ENCODE measurements around the gene ERAL1. TPM values are rescaled to one million over a fixed set of nuclear protein-coding genes. Genes with fewer than 3 reads are reported as not detected.
"Not testable (repeated sequence)": the region's sequence is repeated elsewhere in the genome, so short reads cannot be mapped to it uniquely, and the experiment has no call there.

ERAL1 gene
- polyA plus RNA-seq (2013, experiment 1 of 2; ENCODE audit: insufficient read length) = 44.1 TPM
- polyA plus RNA-seq (2013, experiment 2 of 2; ENCODE audit: insufficient read length) = 45.2 TPM

DNA sequence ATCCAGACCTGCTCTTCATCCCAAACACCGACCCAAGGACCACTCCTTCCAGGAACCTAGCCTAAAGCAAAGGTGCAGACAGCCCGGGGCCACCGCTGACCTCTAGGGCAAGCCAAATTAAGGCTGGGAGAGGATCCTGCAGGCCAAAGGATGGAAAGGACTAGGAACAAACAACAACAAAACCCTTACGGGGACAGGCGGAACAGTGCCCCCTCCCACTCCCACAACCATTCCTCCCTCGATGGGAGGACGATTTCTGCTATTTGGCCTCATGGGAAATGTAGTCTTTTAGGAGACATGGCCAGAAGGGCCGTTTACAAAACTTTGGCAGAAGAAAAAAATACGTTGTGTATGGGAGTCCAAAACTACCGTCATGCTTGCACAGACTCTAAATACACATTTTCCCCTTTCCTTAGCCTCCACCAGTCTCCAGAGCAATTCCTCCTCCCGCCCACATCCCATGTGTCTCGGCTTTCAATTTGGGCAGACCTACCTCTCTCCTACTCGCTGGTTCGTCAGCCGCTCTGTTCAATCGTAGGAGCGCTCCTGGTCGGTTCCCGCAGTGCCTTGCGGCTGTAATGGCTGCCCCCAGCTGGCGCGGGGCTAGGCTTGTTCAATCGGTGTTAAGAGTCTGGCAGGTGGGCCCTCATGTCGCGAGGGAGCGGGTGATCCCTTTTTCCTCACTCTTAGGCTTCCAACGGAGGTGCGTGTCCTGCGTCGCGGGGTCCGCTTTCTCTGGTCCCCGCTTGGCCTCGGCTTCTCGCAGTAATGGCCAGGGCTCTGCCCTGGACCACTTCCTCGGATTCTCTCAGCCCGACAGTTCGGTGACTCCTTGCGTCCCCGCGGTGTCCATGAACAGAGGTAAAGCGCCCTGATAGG is at the start of gene ERAL1:
ERAL1 (plus strand) TSS at position 560 of the 879 bp plus-strand sequence; CDS start at position 579, 19 bp downstream.
- DNase-seq = peak; percentile 87

- peak; percentile 80 for DNase-seq
Measured at GRCh38 chr17:28807925-28808634, 46.7 kb upstream of the ERAL1 start.

- no peak for DNase-seq
Measured at GRCh38 chr17:28810437-28810836, 44.4 kb upstream of the ERAL1 start.

GRCh38 chr17:28811651-28812090 is 43.1 kb upstream of the ERAL1 start:
- DNase-seq = peak; percentile 11

DNA sequence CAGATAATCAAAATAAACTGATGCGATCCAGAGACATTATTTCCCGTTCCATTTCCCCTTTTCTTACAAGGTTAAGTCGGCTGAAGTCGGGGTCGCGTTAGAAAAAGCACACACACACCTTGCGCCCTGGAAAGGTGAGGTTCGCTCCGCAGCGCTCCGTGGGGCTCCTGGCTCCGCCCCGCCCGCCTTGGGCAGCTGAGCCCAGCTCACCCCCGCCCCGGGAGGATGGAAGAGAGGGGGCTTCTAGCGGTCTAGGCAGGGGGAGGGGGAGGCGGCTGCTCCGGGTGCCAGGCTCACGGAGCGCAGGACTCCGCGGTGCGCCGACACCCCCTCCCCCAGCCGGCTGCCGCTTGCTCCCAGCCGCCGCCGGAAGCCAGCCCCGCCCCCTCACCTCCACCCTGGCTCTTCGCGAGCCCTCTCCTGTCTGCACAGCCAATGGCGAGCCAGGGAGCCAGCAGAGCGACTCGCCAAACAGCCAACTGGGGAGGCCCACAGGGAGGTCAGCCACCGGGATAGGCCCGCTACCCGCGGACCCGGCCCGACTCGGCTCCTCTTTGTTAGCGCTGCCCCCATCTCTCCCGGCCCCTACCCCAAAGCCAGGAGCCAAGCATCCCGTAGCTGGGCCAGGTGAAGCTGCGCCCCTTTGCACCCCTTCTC is 42.6 kb upstream of the ERAL1 start:
- DNase-seq = peak; percentile 97

DNA sequence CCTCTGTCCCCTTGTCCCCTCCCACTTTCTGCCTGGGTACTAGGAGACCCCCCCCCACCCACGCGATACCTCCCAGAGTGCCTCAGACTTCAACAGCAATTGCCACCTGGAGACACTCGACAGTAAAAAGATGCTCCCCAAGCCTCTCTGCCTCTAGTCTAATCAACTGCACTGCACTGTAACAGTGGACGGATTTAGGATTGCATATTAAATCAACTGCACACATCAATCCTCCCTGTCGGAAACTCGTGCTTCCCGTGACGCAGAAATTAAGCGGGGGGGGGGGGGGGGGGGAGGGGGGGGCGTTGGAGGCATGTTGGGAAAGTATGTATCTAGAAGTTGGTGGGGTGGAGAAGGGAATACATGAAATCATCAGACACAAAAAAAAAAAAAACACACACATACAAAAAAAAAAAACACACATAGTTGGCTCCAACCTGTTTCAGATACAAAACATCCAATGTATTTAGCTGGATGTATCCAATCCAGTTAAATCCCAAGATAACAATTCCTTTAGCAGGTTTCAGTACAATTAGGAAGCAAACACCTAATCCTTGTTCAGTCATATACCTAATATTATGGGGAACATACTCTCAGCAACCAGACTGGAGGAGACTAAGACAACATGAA is 42.0 kb upstream of the ERAL1 start:
- DNase-seq = peak; percentile 49

DNA sequence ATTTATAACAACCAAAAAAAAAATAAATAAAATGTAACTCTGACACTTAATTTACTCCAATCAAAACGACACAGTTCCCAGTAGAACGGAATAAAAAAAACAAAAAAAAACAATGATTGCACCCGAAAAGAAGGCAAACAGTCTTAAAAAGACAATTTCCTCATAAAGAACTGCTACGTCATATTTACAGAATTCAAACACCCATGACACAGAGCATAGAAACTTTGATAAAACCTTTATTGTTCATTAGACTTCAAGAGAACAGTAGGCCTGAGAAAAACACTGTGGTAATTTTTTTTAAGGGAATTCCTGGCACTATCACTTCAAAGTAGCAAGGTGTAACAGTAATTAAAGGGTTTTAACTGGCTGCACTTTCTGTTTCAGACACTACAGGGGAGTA is 38.3 kb upstream of the ERAL1 start:
- no peak for DNase-seq

GRCh38 chr17:28818819-28819221 is 36.0 kb upstream of the ERAL1 start:
- no peak for DNase-seq

- no peak for DNase-seq
Measured at GRCh38 chr17:28819582-28819981, 35.2 kb upstream of the ERAL1 start.

DNA sequence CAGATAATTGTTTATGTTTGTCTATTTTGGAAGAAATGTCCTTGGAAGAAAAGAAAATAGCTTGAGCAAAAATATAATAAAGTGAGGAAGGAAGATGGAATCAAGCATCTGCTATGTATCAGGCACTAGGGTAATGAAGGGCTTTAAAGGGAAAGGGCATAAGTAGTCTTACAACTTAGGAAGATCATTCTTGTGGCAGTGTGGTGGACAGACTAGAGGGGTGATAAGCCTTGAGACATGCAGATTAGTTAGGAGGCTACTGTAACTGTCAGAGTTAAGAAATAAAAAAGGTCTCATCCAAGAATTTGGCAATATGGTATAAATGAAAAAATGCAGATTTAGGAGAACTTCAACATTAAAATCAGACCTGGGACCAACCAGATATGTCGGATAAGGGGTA is 27.1 kb upstream of the ERAL1 start:
- DNase-seq = no peak

DNA sequence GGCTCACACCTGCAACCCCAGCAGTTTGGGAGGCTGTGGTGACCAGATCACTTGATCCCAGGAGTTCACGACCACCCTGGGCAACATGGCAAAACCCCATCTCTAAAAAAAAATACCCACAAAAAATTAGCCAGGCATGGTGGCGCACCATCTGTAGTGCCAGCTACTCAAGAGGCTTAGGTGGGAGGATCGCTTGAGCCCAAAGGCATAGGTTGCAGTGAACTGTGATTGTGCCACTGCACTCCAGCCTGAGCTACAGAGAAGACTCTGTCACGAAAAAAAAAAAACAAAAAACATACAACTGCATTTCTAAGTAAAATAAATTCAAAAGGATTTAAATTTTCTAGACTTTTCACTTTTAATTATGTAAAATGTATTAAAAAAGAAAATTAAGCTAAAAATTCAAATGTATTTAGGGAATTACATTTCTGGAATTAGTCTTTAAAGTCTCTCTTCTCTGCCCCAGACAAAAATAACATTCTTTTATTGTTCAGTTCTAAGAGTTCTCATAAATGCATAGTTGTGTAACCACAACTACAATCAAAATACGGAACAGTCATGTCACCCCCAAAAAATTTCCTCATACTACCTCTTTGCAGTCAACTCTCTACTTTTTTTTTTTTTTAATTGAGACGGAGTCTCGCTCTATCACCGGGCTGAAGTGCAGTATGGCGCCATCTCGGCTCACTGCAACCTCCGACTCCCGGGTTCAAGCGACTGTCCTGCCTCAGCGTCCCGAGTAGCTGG is 26.3 kb upstream of the ERAL1 start:
- peak; percentile 66 for DNase-seq

DNA sequence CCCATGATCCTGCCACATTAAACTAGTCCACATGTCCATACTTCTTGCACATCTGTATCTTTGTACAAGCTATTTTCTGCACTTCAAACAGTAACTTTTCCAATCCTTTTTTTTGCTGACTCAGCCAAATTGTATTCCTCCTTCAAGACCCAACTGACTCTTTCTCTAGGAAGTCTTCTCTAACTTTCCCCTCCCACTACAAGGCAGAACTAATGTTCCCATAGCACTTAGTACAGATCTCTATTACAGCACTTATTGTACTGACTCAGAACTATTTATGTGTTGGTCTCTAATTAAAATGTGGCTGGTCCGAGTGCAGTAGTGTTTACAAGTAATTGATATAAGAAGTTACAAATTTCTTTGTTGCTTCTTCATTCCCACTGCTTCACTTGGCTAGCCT is 20.4 kb upstream of the ERAL1 start:
- no peak for DNase-seq

DNA sequence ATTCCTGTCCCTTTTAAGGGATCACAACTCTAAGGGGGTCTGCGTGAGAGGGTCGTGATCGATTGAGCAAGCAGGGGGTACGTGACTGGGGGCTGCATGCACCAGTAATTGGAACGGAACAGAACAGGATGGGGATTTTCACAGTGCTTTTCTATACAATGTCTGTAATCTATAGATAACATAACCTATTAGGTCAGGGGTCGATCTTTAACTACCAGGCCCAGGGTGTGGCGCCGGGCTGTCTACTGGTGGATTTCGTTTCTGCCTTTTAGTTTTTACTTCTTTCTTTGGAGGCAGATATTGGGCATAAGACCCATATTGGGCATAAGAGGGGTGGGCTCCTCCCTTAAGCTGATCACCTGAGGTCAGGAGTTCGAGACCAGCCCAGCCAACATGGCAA is 18.3 kb upstream of the ERAL1 start:
- DNase-seq = not testable (repeated sequence)

DNA sequence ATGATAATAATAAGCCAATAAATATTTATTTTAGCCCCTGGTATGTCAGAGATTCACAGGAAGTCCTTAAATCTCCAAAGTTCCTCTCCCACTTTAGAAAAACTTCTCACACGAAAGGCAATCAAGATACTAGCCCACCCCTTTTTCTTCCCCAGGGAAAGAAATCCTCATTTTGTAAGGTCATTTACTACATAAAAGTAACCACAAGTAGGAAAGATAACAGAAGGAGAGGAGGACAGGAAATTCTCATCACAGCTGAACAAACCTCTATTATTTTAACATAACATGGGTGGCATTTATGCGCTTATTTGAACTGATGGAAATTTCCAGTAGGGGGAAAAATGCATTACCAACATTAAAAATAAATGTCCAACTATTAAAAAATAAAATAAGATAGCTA is 15.6 kb upstream of the ERAL1 start:
- no peak for DNase-seq

DNA sequence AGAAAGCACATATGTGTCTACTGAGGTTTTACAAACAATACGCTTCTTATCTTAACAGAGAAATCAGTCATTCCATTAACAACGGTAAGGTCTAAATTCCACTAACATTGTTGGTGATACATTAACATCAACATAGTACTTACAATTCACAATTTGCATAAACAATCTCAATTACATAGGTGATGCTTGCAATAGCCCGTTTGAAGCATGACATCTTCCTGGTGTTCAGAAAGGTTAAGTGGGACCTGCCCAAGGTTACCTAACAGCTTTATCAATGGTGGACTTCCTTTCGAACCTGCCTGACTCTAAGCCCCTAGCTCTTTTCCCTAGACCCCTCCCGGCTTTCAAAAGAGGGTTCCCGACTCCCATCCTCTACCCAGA is 12.9 kb upstream of the ERAL1 start:
- no peak for DNase-seq

DNA sequence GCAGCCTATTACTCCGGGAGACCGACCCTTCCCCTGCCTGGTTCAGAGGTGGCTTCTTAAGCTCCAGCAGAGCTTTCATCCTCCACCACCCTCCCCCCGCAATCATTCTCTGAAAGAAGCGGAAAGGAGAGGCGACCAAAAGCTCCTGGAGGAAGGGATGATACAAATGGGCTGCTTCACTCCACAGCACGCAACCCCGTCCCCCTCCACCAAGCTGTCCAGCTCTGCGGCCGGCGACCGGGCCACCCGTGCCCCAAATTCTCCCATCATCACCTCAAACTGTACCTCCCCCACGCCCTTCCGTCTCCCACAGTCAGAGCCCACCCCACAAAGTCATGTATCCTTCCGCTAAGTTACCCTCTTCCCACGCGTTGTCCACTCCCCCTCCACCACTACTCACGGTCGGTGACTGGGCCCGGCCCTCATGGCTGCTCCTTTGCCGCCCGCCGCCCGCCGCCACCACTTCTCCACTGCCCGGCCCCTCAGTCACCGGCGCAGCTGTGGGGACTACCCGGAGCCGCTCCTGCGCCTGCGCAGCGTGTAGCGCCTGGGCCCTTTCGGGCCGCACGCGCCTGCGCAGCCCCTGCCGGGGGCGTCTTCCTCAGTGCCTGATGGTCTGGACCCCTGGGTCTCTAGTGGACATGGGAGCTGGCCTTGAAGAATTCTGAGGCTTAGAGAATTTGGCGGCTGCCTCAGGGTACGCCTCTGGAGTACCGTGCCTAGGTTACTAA is 12.4 kb upstream of the ERAL1 start, which contains the start of gene FAM222B:
FAM222B (minus strand) TSS at position 509 of the 731 bp plus-strand sequence. CDS start 76,123 bp downstream, outside the sequence.
- peak; percentile 88 for DNase-seq

GRCh38 chr17:28843816-28844148 is 11.0 kb upstream of the ERAL1 start:
- no peak for DNase-seq

DNA sequence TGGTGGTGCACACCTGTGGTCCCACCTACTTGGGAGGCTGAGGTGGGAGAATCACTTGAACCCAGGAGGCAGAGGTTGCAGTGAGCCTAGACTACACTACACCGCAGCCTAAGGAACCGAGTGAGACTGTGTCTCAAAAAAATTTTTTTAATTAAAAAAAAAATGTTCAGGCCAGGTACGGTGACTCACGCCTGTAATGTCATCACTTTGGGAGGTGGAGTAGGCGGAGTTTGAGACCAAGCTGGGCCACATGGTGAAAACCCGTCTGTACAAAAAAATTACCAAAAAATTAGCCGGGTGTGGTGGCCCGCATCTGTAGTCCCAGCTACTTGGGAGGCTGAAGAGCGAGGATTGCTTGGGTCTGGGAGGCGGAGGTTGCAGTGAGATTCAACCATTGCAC is 8.6 kb upstream of the ERAL1 start:
- no peak for DNase-seq

DNA sequence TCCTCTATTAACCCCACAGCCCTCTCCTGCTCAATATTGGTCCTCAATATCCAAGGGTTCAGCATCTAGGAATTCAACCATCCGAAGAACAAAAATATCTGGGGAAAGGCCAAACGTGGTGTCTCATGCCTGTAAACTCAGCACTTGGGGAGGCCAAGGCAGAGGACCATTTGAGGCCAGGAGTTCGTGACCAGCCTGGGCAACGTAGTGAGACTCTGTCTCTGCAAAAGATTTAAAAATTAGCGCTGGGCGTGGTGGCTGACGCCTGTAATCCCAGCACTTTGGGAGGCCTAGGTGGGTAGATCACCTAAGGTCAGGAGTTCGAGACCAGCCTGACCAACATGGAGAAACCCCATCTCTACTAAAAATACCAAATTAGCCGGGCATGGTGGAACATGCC is 8.1 kb upstream of the ERAL1 start:
- DNase-seq = not testable (repeated sequence)

GRCh38 chr17:28848667-28849066 is 6.1 kb upstream of the ERAL1 start:
- DNase-seq = not testable (repeated sequence)

GRCh38 chr17:28849281-28849680 is 5.5 kb upstream of the ERAL1 start:
- no peak for DNase-seq

All from fibroblast of skin of scalp (primary cell).